ENCODE data around the gene DLGAP4.
"Not testable (repeated sequence)": the region's sequence is repeated elsewhere in the genome, so short reads cannot be mapped to it uniquely, and the experiment has no call there.

Gene DLGAP4

GRCh38 chr20:36366623-36367369 lies 60.7 kb downstream of the DLGAP4 start:
- H3K9me3 ChIP-seq (ENCODE audit: low read length) = no peaks in the 10 kb centered on the region
- H3K36me3 ChIP-seq (ENCODE audit: insufficient read depth, low read length) = no peaks in the 10 kb centered on the region
- H3K4me1 ChIP-seq (ENCODE audit: insufficient read depth, low read length) = no peaks in the 10 kb centered on the region
- H3K4me3 ChIP-seq (ENCODE audit: low read length) = no peak overlapping the region
- H2AFZ ChIP-seq (ENCODE audit: low read depth, low read length) = no peak overlapping the region
- H3K27me3 ChIP-seq (ENCODE audit: insufficient read depth, low read length) = peaks cover 30% of the 10 kb centered on the region

- Histone ChIP-seq H3K27me3 (ENCODE audit: insufficient read depth, low read length) (peaks cover 30% of the 10 kb centered on the region), H3K4me1 (ENCODE audit: insufficient read depth, low read length) (no peaks in the 10 kb centered on the region), H3K36me3 (ENCODE audit: insufficient read depth, low read length) (no peaks in the 10 kb centered on the region), H3K4me3 (ENCODE audit: low read length) (no peak overlapping the region), H3K9me3 (ENCODE audit: low read length) (no peaks in the 10 kb centered on the region), H2AFZ (ENCODE audit: low read depth, low read length) (no peak overlapping the region)
Observed at GRCh38 chr20:36367370-36367745, 61.2 kb downstream of the DLGAP4 start.

DNA sequence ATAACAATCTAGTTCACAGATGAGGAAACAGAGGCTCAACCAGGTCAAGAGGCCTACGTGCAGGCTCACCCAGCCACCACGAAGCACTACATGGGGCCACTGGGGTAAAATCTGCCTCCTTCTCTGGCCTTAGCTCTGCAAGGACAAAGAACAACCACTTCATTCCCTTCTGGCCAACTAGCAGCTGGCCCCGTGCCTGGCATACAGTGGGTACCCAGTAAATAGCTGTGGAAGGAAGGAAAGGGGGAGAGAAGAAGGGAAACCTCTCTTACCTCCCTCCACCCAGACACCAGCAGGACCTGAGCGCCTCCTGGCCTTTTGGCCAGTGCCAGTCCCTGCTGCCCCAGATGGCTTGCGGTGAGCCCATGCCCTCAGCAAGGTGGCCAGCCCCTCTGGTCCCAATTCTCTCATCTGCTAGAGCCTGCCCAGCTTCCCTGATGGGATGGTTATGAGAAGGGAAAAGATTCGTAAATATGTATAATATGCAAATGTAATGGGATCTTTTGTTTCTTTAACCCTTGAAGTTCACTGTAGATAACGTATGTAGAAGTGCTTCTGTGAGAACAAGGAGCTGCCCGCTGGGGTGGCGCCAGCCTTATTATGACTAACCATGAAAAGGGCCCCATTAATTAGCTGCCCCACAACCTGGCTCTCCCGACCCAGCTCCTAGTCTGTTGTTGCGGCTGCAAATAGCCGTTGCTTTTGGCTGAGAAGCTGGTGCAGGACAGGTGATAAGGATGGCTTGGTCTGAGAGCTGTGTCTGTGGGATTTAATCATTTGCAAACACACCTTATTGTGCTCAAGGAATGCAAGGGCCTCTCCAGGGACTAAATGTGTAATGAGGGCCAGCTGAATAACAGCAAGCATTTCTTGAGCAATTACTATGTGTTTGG lies 62.0 kb downstream of the DLGAP4 start:
- Histone ChIP-seq H3K4me3 (ENCODE audit: low read length) (no peak overlapping the region), H3K36me3 (ENCODE audit: insufficient read depth, low read length) (no peaks in the 10 kb centered on the region), H3K9me3 (ENCODE audit: low read length) (no peaks in the 10 kb centered on the region), H2AFZ (ENCODE audit: low read depth, low read length) (no peak overlapping the region), H3K4me1 (ENCODE audit: insufficient read depth, low read length) (no peaks in the 10 kb centered on the region), H3K27me3 (ENCODE audit: insufficient read depth, low read length) (peaks cover 26% of the 10 kb centered on the region)

- Histone ChIP-seq H3K27me3 (ENCODE audit: insufficient read depth, low read length) (peaks cover 24% of the 10 kb centered on the region), H3K36me3 (ENCODE audit: insufficient read depth, low read length) (no peaks in the 10 kb centered on the region)
Observed at GRCh38 chr20:36368869-36369268, 62.7 kb downstream of the DLGAP4 start.

DNA sequence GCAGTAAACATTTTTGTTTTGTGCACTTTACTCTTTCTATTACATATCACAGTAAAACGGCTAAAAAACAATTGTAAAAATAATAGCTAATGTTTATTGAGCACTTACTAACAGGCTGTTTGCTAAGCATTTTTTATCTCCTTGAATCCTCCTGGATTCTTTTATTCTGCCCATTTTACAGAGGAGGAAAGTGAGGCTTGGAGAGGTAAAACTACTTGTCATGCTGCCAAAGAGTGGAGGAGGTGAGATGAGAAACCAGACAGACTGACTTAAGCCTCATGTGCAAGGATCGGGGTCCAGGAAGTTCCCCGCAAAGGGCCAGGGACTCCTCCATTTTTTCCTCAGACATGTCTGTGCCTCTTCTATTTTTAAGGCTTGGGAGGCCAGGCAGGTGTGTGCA lies 63.6 kb downstream of the DLGAP4 start:
- Histone ChIP-seq H3K36me3 (ENCODE audit: insufficient read depth, low read length) (no peaks in the 10 kb centered on the region), H3K27me3 (ENCODE audit: insufficient read depth, low read length) (peaks cover 23% of the 10 kb centered on the region), H3K4me3 (ENCODE audit: low read length) (no peak overlapping the region), H3K9me3 (ENCODE audit: low read length) (no peaks in the 10 kb centered on the region), H2AFZ (ENCODE audit: low read depth, low read length) (no peak overlapping the region), H3K4me1 (ENCODE audit: insufficient read depth, low read length) (no peaks in the 10 kb centered on the region)

More at GRCh38 chr20:36368869-36369268, 62.7 kb downstream of the DLGAP4 start:
- Histone ChIP-seq H2AFZ (ENCODE audit: low read depth, low read length) (no peak overlapping the region), H3K4me1 (ENCODE audit: insufficient read depth, low read length) (no peaks in the 10 kb centered on the region), H3K9me3 (ENCODE audit: low read length) (no peaks in the 10 kb centered on the region), H3K4me3 (ENCODE audit: low read length) (no peak overlapping the region)

GRCh38 chr20:36370991-36371790 lies 65.1 kb downstream of the DLGAP4 start:
- Histone ChIP-seq H2AFZ (ENCODE audit: low read depth, low read length) (no peak overlapping the region), H3K4me3 (ENCODE audit: low read length) (no peak overlapping the region), H3K27me3 (ENCODE audit: insufficient read depth, low read length) (peaks cover 11% of the 10 kb centered on the region), H3K36me3 (ENCODE audit: insufficient read depth, low read length) (no peaks in the 10 kb centered on the region), H3K9me3 (ENCODE audit: low read length) (no peaks in the 10 kb centered on the region), H3K4me1 (ENCODE audit: insufficient read depth, low read length) (no peaks in the 10 kb centered on the region)

DNA sequence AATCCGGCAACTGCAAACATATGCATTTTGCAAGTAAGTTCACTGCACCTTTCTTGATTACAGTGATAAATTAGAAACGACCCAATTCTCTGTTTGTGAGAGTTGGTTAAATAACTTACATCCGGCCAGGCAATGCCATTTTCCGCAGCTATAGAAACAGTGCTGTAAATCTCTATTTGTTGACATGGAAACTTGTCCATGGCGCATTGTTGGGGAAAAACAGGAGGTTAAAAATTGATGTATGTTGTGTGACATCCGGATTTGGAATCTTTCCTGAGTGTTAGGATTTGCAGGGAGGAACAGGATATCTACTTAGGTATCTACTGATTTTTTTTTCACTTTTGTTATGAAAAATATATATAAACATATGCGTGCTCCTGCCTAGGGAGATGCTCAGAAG lies 66.5 kb downstream of the DLGAP4 start:
- H3K4me1 ChIP-seq (ENCODE audit: insufficient read depth, low read length) = no peaks in the 10 kb centered on the region
- H2AFZ ChIP-seq (ENCODE audit: low read depth, low read length) = no peak overlapping the region
- no peaks in the 10 kb centered on the region for H3K36me3 ChIP-seq (ENCODE audit: insufficient read depth, low read length)
- peaks cover 10% of the 10 kb centered on the region for H3K27me3 ChIP-seq (ENCODE audit: insufficient read depth, low read length)
- no peaks in the 10 kb centered on the region for H3K9me3 ChIP-seq (ENCODE audit: low read length)
- no peak overlapping the region for H3K4me3 ChIP-seq (ENCODE audit: low read length)

GRCh38 chr20:36373089-36373488 lies 67.0 kb downstream of the DLGAP4 start:
- H2AFZ ChIP-seq (ENCODE audit: low read depth, low read length) = no peak overlapping the region
- H3K27me3 ChIP-seq (ENCODE audit: insufficient read depth, low read length) = peaks cover 9% of the 10 kb centered on the region
- H3K36me3 ChIP-seq (ENCODE audit: insufficient read depth, low read length) = no peaks in the 10 kb centered on the region
- H3K9me3 ChIP-seq (ENCODE audit: low read length) = no peaks in the 10 kb centered on the region
- no peaks in the 10 kb centered on the region for H3K4me1 ChIP-seq (ENCODE audit: insufficient read depth, low read length)
- H3K4me3 ChIP-seq (ENCODE audit: low read length) = no peak overlapping the region

GRCh38 chr20:36374995-36375394 lies 68.9 kb downstream of the DLGAP4 start:
- H3K4me1 ChIP-seq (ENCODE audit: insufficient read depth, low read length) = no peaks in the 10 kb centered on the region
- no peaks in the 10 kb centered on the region for H3K36me3 ChIP-seq (ENCODE audit: insufficient read depth, low read length)
- H2AFZ ChIP-seq (ENCODE audit: low read depth, low read length) = no peak overlapping the region
- H3K9me3 ChIP-seq (ENCODE audit: low read length) = no peaks in the 10 kb centered on the region
- peaks cover 19% of the 10 kb centered on the region for H3K27me3 ChIP-seq (ENCODE audit: insufficient read depth, low read length)
- no peak overlapping the region for H3K4me3 ChIP-seq (ENCODE audit: low read length)

GRCh38 chr20:36377348-36378326 lies 71.5 kb downstream of the DLGAP4 start:
- Histone ChIP-seq H3K27me3 (ENCODE audit: insufficient read depth, low read length) (peaks cover 19% of the 10 kb centered on the region), H3K4me1 (ENCODE audit: insufficient read depth, low read length) (no peaks in the 10 kb centered on the region), H3K4me3 (ENCODE audit: low read length) (no peak overlapping the region), H2AFZ (ENCODE audit: low read depth, low read length) (no peak overlapping the region), H3K36me3 (ENCODE audit: insufficient read depth, low read length) (no peaks in the 10 kb centered on the region), H3K9me3 (ENCODE audit: low read length) (no peaks in the 10 kb centered on the region)

DNA sequence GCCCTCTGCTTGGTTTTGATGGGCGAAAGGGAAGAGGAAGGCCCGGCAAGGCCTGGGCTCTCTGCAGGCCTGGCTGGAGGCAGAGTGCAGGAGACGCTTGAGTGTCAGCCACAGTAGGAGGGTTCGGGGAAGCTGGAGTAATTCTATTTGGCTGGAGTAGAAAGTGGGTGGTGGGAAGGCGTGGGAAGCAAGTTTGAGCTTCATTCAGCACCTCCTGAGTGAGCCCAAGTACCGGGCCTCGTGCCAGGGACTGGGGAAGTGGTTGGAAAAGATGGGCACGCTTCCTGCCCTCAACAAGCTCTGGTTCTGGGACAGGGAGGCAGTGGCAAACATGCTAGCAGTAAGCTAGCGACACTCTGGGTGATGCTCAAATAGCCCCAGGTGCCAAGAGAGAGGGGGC lies 72.5 kb downstream of the DLGAP4 start:
- Histone ChIP-seq H3K36me3 (ENCODE audit: insufficient read depth, low read length) (no peaks in the 10 kb centered on the region), H2AFZ (ENCODE audit: low read depth, low read length) (no peak overlapping the region), H3K9me3 (ENCODE audit: low read length) (no peaks in the 10 kb centered on the region), H3K27me3 (ENCODE audit: insufficient read depth, low read length) (peaks cover 19% of the 10 kb centered on the region), H3K4me3 (ENCODE audit: low read length) (no peak overlapping the region), H3K4me1 (ENCODE audit: insufficient read depth, low read length) (no peaks in the 10 kb centered on the region)

- not testable (repeated sequence) for H3K9me3 ChIP-seq (ENCODE audit: low read length); H3K36me3 ChIP-seq (ENCODE audit: insufficient read depth, low read length); H3K4me1 ChIP-seq (ENCODE audit: insufficient read depth, low read length); H2AFZ ChIP-seq (ENCODE audit: low read depth, low read length); H3K4me3 ChIP-seq (ENCODE audit: low read length)
- peaks cover 19% of the 10 kb centered on the region for H3K27me3 ChIP-seq (ENCODE audit: insufficient read depth, low read length)
Observed at GRCh38 chr20:36379914-36380313, 73.8 kb downstream of the DLGAP4 start.
